Stimulated activated CD8-positive, alpha-beta memory T cell treated with anti-CD3 and anti-CD28 coated beads, Interleukin-4, amount 100 ng/mL, for 1 hour (primary cell): ENCODE data around the gene CDH12.
"Not testable (repeated sequence)": the region's sequence is repeated elsewhere in the genome, so short reads cannot be mapped to it uniquely, and the experiment has no call there.

Experiments used
- DNase-seq, 2 donors: peaks; one replicate each; pipeline ENCODE4 v3.0.0-alpha.2; 2020; ENCODE audit warnings: low read depth in 2 of 2, low spot score in 1 of 2

CDH12 gene

DNA sequence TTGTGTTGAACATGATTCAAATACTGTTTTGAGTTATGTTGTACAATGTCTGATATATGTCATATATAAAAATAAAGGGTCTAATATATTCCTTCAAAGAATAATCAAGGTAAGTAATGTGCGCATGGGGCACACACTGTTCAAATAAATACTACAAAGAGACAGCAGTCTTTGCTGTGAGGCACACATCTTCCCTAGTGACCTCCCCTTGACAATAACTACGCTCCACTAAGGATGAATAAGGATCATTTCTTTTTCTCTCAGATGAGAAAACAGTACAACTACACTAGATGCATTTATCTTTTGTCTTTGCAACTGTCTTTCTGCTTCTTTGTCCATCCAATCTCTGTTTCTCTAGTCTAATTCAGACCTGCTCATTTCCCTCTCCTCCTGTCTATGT is 684.4 kb downstream of the CDH12 start:
- DNase-seq: not testable (repeated sequence)

DNA sequence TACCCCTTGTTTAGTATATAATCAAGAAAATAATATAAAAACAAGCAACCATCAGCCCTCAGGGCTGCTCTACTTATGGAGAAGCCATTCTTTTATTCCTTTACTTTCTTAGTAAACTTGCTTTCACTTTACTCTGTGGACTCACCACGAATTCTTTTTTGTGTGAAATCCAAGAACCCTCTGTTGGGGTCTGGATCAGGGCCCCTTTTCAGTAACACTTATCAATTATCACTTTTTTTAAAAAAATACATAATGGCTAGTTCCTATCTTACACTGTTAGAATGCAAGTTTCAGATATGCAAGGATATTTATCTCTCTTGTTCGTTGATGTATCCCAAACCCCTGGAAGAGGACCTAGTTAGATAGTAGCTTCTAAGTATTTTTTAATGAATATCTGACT is 687.2 kb downstream of the CDH12 start:
- DNase-seq: not testable (repeated sequence)

DNA sequence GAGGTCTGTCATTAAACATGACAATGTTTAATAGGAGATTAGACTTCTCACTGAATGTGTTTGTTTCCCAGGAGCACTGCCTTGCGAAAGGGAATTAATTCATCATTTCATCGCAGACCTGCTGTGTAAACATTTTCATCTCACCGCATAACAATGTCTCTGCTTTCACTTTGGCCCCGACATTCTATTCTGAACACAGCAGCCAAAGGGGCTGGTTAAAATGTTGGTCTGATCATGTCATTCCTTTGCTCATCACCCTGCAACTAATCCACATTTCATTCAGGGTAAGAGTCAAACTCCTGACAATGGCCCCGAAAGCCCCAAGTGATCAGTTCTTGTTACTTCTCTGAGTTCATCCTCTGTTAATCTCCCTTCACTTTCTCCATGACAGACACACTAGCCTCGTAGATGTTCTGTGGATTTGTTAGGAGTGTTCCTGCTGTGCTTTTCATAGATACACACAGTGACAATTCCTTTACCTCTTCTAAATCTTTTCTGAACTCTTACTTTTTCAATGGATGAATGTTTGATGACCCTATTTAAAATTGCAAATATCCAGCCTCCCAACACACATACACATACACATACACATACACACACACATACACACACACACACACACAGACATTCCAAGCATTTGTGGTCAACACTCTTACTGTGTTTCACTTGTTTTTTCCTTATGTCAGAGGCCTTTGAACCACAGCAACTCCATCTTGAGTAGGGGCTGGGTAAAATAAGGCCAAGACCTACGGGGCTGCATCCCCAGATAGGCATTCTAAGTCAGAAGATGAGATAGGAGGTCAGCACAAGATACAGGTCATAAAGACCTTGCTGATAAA is 688.0 kb downstream of the CDH12 start:
- not testable (repeated sequence) for DNase-seq

DNA sequence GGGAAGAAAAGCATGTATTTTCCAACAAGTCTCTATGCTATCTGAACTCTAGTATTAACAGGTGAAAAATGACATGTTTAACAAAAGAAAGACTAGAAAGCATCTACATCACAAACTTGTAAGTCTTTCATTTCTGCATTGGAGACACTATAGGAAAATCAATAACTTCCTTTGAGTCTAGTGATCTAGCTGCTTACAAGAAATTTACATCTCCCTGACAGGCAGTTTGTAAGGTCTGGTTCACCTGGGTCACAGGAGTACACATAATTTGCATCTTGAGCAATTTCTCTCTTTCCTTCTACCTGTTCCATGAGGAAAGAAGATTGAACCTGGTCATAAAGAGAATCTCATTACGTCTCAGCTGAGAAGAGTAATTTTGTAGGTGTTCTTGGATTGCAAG is 696.2 kb downstream of the CDH12 start:
- DNase-seq: not testable (repeated sequence)

DNA sequence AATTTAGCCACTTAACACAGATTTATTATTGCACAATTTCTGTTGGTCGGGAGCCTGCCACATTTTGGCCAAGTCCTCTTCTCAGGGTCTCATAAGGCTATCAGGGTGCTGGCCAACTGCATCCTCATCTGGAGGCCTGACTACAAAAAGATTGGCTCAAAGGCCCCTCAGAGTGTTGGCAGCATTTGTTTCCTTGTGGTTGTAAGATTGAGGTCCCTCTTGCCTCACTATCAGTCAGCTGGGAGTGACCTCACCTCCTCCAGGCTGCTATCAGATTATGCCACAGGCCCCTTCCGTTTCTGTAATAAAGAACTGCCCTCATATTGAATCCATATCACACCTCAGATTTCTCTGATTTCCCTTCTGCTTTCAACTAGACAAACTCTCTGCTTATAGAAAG is 698.4 kb downstream of the CDH12 start:
- DNase-seq: not testable (repeated sequence)

DNA sequence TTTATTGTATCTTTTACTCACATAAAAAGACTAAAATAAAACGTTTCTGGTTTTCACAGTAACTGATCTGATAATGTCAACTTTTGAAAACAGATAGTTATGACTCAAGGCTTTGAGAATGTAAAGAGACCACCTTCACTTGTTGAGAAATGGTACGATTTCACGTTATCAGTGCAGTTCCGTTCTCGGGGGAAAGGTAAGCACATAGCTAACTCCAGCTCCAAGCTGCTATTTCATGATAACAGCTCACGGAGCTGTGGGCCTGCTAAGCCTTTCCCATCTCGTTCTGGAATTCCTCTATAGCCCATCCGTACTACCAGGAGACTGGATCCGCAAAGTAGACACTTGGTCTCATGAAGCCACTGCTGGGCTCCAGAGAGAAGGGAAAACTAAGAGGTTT is 701.3 kb downstream of the CDH12 start:
- DNase-seq: not testable (repeated sequence)

DNA sequence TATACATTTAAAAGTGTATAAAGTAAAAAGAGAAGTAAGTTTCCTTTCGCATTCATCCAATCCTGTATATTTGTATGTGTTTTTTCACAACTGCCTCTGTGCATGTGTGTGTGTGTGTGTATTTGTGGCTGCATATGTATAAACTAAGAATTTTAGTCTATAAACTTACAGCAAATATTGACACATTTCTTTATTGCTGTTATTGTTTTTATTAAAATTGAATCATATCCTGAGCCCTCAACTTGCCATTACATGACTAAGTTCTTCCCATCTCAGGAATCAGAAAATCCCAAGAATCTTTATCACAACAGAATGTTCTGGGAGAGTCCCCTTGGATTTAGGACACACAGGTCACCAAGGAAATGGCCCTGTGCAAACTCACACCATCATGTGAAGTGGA is 712.7 kb downstream of the CDH12 start:
- not testable (repeated sequence) for DNase-seq

DNA sequence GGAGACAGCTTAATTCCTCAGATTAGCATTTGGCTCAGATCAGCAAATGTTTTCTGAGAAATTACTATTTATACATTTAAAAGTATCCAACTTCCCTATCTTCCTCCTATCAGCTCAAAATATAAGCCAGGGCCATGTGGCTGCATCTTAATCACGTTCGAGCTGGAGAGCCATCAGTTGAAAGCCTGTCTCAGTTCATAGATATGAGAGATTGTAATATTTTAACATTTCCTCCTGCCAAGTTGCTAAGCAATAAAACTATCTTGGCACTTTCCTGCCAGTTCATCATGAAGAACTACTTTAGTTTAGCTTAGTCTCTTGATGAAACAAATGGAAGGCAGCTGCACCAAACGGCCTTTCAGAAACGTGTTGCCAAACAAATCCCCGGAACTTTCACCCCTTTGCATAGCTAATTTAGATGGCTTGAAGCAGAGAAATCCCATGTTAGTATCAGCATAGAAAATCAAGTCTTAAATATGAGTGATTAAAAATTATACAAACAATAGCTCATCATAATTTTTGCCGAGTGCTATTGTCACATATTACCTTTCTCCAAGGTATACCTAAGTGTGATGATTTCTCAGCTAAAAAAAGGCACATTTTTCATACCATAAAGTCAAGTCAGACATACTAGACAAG is 713.4 kb downstream of the CDH12 start:
- not testable (repeated sequence) for DNase-seq

DNA sequence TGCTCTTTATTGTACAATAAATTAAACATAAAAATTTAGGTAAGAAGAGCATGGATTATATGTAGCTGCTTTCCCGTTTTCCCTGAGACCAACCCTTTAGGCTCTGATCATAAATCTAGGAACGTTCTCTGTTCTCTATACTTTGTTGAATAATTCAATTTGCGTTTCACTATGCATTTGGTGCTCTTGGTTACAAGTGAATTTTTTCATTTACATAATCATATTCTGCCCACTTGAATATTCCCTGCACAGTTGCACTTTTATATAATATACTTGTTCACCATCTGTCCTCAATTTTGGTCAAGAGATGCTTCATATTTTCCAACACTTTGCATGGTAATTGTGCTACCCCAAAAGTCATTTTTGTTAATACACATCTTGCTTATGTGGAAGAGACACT is 741.8 kb downstream of the CDH12 start:
- DNase-seq: no peak

DNA sequence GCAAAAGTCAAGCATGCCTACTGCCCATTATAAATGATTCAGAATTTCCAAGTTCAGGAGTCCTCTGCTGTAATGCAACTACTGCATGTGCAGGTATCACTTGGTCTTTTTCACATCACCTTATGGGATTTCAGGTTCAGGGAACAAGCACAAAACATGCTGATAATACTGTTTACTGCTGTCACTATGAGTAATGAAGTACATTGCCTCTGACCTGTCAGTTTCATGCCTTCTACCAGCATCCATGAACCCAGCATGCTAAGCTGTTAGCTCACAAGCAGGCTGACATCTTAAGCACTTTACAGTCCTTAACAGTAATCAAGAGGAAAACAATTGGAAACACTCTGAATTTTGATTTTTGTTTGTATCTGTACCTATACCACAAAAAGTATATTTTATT is 743.8 kb downstream of the CDH12 start:
- no peak for DNase-seq

DNA sequence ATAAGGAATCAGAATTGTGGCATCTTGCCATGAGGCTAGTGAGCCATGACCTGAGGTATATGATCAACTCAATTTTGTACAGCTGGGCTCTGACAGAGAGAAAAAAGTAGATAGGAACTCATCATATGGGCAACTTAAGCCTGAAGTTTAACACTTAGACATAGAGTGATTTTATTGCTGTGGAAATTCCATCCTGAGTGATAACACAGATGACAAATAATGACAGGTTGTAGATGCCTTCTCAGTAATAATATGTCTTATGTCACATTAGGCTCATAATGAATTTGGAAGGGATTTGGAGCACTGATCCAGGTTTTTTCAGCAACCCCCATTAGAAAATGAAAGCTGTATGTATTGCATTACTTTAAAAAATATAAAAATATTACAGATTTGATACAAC is 744.6 kb downstream of the CDH12 start:
- DNase-seq: no peak

DNA sequence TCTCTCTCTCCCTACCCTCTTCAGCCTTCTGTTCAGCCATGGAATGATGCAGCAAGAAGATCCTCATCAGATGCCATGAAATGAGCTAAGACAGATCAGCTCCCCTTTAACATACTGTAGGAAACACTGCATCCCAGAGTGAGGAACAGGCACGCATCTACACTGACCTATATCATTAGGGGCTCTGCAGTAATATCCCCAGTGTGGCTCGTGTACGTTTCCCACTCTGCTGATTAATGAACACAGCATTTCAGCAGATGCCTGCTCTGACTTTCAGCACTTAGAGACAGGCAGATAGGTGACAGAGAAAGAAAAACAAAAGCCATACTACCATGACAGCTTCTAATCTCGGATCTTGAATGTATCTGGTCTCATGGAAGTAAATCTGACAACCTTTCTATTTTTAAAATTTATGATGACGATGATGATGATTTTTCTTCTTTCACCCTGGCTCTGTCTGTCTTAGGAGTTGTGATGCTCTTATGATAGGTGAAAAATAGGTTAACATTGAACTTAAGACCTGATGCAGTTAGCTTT is 750.3 kb downstream of the CDH12 start:
- DNase-seq: no peak

DNA sequence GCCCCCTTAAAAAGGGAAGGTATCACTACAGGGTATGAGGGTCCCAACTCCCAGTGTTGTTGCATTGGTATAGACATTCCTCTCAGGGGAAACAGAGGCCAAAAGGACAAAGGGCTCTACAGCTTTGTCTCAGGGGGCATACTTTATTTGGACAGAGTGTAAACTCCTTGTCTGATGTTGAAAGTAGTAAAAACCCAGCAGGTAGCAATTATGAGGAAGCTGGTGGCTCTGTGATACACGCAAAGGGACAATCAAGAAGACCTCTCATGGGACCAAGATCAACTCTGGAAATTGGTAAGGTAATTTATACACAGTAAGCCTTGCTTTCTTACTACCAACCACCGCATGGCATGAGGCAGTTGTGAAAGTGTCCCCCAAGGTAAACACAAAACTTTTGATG is 764.6 kb downstream of the CDH12 start:
- no peak for DNase-seq

DNA sequence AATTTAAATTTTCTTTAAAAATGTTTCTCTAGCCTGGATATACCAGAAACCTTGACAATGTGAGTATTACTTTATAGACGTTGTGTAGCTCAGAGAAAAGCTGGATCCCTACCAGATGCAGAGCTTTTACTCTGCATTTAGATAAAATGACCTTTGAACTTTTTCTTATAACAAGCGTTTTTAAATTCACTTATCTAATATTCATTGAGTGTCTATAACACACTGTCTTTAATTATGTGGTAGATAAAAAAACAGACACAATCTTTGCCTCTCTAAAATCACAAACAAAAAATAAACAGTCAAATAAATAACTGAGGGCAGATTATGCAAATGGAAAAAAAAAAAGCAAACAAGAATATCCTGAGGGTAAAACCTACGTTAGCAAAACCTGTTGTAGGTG is 773.6 kb downstream of the CDH12 start:
- DNase-seq: no peak

DNA sequence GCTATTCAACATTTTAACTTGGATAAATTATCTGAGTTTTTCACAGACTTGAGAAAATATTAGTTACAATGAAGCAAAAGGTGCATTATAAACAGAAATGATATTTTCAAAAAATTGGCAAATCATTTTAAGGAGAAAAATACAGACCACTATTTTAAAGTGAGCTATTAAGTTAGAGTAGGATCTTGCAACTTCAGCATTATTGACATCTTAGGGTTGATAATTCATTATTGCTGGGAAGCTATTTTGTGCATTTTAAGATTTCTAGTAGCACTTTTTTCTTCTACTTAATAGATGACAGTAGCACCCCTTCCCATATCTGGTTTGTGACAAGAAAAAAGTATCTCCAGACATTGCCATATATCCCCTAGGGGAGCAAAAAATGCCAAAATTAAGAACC is 774.1 kb downstream of the CDH12 start:
- no peak for DNase-seq

DNA sequence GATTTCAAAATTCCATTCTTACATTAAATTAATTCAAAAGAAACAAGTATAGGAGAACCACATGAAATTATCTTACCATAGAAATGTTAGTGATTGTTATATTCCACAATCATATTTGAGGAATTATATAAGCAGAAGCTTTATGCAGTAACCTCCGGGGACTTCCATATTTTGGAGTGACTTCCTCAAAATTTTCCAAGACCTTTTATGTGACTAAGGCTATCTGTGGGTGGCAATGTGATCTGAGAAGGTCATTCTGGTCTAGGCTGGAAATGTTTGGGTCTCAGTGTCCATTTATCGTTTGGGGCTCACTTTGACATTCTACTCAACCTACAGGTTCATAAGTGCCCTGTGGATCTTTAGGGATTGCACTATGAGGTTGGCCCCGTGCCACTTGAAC is 776.6 kb downstream of the CDH12 start:
- DNase-seq: no peak

DNA sequence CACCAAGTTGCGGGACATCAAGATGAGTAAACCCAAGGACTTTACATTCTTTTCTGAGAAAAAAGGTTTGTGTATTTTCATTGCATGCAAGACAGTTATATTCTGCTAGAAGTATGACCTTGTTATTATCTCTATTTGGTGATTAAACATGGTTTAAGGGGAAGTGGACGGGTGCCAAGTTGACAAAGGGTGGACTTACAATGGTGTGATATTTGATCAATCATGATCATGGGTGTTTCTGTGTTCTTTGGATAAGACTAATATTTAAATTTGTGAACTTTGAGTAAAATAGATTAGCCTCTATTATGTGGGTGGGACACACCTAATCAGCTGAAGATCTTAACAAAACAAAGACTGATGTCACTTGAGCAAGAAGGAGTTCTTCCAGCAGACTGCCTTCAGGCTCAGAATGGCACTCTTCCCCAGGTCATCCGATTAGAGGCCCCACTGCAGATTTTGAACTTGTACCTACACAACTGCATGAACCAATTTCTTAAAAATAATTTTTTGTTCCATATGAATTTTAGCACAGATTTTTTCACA is 782.9 kb downstream of the CDH12 start:
- no peak for DNase-seq

DNA sequence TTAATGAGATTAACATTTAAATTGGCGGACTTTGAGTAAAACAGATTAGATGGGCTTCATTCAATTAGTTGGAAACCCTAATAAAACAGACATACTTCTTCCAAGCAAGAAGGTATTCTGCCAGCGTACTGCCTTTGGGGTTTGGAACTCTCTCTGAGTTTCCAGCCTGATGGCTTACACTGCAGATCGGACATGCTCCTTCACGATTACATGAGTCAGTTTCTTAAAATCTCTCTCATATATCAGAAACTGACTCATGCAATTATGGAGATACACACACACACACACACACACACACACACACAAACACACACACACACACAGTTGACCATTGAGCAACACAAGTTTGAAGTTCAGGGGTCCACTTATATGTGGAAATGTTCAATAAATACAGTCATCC is 789.4 kb downstream of the CDH12 start:
- no peak for DNase-seq

DNA sequence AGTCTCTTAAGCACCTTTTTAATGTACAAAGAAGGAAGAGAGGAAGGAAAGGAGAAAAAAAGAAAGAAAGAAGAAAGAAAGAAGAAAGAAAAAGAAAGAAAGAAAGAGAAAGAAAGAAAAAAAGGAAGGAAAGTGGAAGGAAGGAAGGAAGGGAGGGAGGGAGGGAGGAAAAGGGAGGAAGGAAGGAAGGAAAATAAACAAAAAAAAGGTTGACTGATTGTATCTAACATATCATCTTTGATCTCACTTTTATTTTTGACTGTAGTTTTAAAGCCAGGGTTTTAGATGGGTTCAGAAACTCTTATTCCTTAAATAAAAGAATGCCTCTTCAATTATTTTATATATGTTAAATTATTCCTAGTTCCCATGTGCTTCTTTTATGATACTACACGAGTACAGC is 794.5 kb downstream of the CDH12 start:
- DNase-seq: no peak

DNA sequence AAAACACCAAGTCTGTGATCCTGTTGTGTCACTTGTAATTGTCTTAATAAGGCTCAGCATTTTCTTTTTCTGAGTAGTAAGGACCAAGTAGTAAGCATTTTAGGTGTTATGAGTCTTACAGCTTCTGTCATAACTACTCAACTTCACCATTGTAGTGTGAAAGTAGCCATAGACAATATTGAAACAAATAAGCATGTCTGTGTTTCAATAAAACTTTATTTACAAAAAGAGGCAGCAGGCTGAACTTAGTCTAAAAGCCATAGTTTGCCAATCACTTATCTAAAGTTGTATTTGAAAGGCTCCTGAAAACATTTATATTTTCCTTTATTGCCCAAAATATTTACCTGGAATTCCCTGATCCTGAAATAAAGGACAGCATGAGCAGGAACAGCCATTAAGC is 796.1 kb downstream of the CDH12 start:
- no peak for DNase-seq

DNA sequence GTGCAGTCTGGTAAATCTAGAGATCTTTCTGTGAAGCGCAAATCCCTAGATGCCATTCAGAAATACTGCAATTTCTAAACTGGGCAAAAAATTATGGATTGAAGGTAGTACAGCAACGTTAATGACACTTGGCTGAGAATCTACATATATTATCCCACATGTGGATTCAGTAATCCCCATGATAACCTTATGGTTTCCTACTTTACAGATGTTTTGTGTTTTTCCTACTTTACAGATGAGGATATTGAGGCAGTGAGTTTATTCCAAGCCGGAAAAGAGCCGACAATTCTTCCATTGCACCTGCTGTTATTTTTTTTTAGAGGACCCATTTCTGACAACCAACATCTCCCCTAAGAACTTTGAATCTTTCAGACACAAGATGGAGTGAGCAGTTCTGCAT is 796.5 kb downstream of the CDH12 start:
- DNase-seq: no peak

DNA sequence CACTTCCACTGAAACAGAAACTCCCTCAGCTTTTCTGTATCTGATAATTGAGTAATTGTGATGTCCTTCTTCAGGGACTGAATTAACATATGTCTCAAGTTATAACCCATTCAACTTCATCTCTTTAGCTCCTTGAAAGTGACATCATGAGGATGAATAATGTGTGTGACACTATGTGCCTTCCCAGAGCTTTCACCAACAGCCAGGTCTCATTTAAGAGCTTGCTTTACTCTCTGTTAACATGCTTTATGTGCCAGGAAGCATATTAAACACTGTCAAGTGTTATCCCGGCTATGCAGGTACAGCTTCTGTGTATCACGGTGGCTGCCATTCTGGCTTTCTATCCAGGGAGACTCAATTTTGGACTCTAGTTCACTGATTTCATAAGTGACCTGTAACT is 799.9 kb downstream of the CDH12 start:
- no peak for DNase-seq
